Measurements from ENCODE around the gene DOCK2.

- TF ChIP-seq, protein P1, sequence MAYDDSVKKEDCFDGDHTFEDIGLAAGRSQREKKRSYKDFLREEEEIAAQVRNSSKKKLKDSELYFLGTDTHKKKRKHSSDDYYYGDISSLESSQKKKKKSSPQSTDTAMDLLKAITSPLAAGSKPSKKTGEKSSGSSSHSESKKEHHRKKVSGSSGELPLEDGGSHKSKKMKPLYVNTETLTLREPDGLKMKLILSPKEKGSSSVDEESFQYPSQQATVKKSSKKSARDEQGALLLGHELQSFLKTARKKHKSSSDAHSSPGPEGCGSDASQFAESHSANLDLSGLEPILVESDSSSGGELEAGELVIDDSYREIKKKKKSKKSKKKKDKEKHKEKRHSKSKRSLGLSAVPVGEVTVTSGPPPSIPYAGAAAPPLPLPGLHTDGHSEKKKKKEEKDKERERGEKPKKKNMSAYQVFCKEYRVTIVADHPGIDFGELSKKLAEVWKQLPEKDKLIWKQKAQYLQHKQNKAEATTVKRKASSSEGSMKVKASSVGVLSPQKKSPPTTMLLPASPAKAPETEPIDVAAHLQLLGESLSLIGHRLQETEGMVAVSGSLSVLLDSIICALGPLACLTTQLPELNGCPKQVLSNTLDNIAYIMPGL (CRISPR knock-in tag; IDR thresholded peaks at IDR 0.05): no peak
- TF ChIP-seq, protein P2, sequence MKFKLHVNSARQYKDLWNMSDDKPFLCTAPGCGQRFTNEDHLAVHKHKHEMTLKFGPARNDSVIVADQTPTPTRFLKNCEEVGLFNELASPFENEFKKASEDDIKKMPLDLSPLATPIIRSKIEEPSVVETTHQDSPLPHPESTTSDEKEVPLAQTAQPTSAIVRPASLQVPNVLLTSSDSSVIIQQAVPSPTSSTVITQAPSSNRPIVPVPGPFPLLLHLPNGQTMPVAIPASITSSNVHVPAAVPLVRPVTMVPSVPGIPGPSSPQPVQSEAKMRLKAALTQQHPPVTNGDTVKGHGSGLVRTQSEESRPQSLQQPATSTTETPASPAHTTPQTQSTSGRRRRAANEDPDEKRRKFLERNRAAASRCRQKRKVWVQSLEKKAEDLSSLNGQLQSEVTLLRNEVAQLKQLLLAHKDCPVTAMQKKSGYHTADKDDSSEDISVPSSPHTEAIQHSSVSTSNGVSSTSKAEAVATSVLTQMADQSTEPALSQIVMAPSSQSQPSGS (CRISPR knock-in tag; IDR thresholded peaks at IDR 0.05; ENCODE audit: borderline replicate concordance, low read depth): no peak
- TF ChIP-seq NR3C1 (CRISPR knock-in tag; conservative IDR thresholded peaks at IDR 0.05; ENCODE audit: low read depth) (no peak), CREB1 (CRISPR knock-in tag; IDR thresholded peaks at IDR 0.05) (no peak), CBFB (CRISPR knock-in tag; IDR thresholded peaks at IDR 0.05; ENCODE audit: low read depth) (no peak), PRDM15 (CRISPR knock-in tag; IDR thresholded peaks at IDR 0.05) (no peak), SP1 (CRISPR knock-in tag; conservative IDR thresholded peaks at IDR 0.05) (no peak), ETV6 (CRISPR knock-in tag; IDR thresholded peaks at IDR 0.05) (no peak)
- TF ChIP-seq, protein P3, sequence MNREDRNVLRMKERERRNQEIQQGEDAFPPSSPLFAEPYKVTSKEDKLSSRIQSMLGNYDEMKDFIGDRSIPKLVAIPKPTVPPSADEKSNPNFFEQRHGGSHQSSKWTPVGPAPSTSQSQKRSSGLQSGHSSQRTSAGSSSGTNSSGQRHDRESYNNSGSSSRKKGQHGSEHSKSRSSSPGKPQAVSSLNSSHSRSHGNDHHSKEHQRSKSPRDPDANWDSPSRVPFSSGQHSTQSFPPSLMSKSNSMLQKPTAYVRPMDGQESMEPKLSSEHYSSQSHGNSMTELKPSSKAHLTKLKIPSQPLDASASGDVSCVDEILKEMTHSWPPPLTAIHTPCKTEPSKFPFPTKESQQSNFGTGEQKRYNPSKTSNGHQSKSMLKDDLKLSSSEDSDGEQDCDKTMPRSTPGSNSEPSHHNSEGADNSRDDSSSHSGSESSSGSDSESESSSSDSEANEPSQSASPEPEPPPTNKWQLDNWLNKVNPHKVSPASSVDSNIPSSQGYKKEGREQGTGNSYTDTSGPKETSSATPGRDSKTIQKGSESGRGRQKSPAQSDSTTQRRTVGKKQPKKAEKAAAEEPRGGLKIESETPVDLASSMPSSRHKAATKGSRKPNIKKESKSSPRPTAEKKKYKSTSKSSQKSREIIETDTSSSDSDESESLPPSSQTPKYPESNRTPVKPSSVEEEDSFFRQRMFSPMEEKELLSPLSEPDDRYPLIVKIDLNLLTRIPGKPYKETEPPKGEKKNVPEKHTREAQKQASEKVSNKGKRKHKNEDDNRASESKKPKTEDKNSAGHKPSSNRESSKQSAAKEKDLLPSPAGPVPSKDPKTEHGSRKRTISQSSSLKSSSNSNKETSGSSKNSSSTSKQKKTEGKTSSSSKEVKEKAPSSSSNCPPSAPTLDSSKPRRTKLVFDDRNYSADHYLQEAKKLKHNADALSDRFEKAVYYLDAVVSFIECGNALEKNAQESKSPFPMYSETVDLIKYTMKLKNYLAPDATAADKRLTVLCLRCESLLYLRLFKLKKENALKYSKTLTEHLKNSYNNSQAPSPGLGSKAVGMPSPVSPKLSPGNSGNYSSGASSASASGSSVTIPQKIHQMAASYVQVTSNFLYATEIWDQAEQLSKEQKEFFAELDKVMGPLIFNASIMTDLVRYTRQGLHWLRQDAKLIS (CRISPR knock-in tag; IDR thresholded peaks at IDR 0.05; ENCODE audit: borderline replicate concordance): no peak
- TF ChIP-seq, protein P4, sequence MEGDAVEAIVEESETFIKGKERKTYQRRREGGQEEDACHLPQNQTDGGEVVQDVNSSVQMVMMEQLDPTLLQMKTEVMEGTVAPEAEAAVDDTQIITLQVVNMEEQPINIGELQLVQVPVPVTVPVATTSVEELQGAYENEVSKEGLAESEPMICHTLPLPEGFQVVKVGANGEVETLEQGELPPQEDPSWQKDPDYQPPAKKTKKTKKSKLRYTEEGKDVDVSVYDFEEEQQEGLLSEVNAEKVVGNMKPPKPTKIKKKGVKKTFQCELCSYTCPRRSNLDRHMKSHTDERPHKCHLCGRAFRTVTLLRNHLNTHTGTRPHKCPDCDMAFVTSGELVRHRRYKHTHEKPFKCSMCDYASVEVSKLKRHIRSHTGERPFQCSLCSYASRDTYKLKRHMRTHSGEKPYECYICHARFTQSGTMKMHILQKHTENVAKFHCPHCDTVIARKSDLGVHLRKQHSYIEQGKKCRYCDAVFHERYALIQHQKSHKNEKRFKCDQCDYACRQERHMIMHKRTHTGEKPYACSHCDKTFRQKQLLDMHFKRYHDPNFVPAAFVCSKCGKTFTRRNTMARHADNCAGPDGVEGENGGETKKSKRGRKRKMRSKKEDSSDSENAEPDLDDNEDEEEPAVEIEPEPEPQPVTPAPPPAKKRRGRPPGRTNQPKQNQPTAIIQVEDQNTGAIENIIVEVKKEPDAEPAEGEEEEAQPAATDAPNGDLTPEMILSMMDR (IDR thresholded peaks at IDR 0.05): no peak
- TF ChIP-seq, protein P5, sequence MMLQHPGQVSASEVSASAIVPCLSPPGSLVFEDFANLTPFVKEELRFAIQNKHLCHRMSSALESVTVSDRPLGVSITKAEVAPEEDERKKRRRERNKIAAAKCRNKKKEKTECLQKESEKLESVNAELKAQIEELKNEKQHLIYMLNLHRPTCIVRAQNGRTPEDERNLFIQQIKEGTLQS (CRISPR knock-in tag; conservative IDR thresholded peaks at IDR 0.05): no peak
Measured at GRCh38 chr5:170025853-170026252, 388.8 kb downstream of the DOCK2 start.

All from WTC11 (cell line).